ENCODE data around the gene PNMT. TPM values are rescaled to one million over a fixed set of nuclear protein-coding genes. Genes with fewer than 3 reads are reported as not detected.

Gene PNMT
- total and polyA plus RNA-seq, 2 of the 13 experiments (the other 11 are each of a cell fraction or from before 2014, with no cell fraction given) = 0.25 TPM; not detected in 1

DNA sequence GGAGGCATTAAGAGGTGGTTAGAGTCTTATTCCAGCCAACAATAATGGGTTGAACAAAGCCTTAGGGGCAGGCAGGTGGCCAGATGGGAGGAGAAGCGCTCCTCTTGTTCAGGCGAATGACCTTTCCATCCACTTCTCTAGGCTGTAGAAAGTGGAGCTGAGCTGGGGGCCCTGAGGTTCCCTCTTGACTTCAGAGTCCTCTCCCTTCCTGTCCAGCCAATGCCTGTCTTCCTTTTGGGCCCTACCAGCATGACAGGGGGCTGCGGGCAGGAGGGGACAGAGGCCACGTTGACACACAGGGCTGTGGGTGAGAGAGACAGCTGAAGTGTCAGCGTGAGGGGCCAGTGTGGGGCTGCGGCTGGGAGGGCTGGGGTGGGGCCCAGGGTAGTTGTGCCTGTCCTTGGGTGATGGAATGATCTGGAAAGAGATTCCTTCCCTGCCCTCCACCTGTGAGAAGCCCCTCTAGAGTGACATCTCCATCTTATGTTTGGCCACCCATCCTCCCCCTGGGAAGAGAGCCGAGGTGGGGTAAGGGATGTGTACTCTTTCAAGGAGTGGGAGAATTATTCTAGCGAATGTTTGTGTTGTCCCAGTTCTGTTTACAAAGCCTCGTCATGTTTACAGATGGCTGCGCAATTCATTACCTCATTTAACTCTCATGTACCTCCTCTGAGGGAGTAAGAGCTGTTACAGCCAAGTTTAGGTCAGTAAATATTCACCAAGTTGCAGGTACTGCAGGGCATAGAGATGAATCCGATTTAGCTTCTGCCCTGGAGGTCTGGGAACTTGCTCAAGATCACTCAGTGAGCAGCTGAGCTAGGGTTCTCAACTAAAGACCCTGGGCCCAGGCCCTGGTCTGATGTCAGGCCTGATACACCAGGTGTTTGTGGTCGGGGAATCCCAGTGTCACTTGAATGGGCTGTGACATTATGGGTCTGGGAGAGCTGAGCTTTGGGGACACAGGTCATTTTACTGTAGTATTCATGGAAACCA is 34.9 kb downstream of the PNMT start (continued):
- TF ChIP-seq MTA3 (CRISPR knock-in tag; IDR thresholded peaks at IDR 0.05) = no peak
- no peak for TF ChIP-seq RFX5 (IDR thresholded peaks at IDR 0.05; ENCODE audit: low read depth, low read length)
- TF ChIP-seq, protein P1, sequence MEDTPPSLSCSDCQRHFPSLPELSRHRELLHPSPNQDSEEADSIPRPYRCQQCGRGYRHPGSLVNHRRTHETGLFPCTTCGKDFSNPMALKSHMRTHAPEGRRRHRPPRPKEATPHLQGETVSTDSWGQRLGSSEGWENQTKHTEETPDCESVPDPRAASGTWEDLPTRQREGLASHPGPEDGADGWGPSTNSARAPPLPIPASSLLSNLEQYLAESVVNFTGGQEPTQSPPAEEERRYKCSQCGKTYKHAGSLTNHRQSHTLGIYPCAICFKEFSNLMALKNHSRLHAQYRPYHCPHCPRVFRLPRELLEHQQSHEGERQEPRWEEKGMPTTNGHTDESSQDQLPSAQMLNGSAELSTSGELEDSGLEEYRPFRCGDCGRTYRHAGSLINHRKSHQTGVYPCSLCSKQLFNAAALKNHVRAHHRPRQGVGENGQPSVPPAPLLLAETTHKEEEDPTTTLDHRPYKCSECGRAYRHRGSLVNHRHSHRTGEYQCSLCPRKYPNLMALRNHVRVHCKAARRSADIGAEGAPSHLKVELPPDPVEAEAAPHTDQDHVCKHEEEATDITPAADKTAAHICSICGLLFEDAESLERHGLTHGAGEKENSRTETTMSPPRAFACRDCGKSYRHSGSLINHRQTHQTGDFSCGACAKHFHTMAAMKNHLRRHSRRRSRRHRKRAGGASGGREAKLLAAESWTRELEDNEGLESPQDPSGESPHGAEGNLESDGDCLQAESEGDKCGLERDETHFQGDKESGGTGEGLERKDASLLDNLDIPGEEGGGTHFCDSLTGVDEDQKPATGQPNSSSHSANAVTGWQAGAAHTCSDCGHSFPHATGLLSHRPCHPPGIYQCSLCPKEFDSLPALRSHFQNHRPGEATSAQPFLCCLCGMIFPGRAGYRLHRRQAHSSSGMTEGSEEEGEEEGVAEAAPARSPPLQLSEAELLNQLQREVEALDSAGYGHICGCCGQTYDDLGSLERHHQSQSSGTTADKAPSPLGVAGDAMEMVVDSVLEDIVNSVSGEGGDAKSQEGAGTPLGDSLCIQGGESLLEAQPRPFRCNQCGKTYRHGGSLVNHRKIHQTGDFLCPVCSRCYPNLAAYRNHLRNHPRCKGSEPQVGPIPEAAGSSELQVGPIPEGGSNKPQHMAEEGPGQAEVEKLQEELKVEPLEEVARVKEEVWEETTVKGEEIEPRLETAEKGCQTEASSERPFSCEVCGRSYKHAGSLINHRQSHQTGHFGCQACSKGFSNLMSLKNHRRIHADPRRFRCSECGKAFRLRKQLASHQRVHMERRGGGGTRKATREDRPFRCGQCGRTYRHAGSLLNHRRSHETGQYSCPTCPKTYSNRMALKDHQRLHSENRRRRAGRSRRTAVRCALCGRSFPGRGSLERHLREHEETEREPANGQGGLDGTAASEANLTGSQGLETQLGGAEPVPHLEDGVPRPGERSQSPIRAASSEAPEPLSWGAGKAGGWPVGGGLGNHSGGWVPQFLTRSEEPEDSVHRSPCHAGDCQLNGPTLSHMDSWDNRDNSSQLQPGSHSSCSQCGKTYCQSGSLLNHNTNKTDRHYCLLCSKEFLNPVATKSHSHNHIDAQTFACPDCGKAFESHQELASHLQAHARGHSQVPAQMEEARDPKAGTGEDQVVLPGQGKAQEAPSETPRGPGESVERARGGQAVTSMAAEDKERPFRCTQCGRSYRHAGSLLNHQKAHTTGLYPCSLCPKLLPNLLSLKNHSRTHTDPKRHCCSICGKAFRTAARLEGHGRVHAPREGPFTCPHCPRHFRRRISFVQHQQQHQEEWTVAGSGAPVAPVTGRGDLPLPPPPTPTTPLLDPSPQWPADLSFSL (CRISPR knock-in tag; IDR thresholded peaks at IDR 0.05) = peak; percentile 78
- TF ChIP-seq, protein P2, sequence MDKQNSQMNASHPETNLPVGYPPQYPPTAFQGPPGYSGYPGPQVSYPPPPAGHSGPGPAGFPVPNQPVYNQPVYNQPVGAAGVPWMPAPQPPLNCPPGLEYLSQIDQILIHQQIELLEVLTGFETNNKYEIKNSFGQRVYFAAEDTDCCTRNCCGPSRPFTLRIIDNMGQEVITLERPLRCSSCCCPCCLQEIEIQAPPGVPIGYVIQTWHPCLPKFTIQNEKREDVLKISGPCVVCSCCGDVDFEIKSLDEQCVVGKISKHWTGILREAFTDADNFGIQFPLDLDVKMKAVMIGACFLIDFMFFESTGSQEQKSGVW (CRISPR knock-in tag; IDR thresholded peaks at IDR 0.05; ENCODE audit: borderline replicate concordance) = no peak
- peak; percentile 24; the same call in 1 of the 2 replicates for TF ChIP-seq SP4 (CRISPR knock-in tag; IDR thresholded peaks at IDR 0.05)
- TF ChIP-seq, protein P3, sequence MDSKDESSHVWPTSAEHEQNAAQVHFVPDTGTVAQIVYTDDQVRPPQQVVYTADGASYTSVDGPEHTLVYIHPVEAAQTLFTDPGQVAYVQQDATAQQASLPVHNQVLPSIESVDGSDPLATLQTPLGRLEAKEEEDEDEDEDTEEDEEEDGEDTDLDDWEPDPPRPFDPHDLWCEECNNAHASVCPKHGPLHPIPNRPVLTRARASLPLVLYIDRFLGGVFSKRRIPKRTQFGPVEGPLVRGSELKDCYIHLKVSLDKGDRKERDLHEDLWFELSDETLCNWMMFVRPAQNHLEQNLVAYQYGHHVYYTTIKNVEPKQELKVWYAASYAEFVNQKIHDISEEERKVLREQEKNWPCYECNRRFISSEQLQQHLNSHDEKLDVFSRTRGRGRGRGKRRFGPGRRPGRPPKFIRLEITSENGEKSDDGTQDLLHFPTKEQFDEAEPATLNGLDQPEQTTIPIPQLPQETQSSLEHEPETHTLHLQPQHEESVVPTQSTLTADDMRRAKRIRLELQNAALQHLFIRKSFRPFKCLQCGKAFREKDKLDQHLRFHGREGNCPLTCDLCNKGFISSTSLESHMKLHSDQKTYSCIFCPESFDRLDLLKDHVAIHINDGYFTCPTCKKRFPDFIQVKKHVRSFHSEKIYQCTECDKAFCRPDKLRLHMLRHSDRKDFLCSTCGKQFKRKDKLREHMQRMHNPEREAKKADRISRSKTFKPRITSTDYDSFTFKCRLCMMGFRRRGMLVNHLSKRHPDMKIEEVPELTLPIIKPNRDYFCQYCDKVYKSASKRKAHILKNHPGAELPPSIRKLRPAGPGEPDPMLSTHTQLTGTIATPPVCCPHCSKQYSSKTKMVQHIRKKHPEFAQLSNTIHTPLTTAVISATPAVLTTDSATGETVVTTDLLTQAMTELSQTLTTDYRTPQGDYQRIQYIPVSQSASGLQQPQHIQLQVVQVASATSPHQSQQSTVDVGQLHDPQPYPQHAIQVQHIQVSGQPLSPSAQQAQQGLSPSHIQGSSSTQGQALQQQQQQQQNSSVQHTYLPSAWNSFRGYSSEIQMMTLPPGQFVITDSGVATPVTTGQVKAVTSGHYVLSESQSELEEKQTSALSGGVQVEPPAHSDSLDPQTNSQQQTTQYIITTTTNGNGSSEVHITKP (CRISPR knock-in tag; IDR thresholded peaks at IDR 0.05; ENCODE audit: low read depth) = peak; percentile 96
- peak; percentile 96 for TF ChIP-seq ZNF816 (CRISPR knock-in tag; IDR thresholded peaks at IDR 0.05; ENCODE audit: borderline replicate concordance)
- TF ChIP-seq, protein P4, sequence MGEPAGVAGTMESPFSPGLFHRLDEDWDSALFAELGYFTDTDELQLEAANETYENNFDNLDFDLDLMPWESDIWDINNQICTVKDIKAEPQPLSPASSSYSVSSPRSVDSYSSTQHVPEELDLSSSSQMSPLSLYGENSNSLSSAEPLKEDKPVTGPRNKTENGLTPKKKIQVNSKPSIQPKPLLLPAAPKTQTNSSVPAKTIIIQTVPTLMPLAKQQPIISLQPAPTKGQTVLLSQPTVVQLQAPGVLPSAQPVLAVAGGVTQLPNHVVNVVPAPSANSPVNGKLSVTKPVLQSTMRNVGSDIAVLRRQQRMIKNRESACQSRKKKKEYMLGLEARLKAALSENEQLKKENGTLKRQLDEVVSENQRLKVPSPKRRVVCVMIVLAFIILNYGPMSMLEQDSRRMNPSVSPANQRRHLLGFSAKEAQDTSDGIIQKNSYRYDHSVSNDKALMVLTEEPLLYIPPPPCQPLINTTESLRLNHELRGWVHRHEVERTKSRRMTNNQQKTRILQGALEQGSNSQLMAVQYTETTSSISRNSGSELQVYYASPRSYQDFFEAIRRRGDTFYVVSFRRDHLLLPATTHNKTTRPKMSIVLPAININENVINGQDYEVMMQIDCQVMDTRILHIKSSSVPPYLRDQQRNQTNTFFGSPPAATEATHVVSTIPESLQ (CRISPR knock-in tag; conservative IDR thresholded peaks at IDR 0.05) = no peak
- peak in 1 of 2 experiments; percentile 42; a peak in 2 of 4 replicates for TF ChIP-seq EP300 (IDR thresholded peaks at IDR 0.05; ENCODE audit: low read depth in 2 of 2, low read length in 2 of 2)
- TF ChIP-seq EP300 (CRISPR knock-in tag; IDR thresholded peaks at IDR 0.05; ENCODE audit: borderline replicate concordance) = no peak
